Measurements from ENCODE around the gene RPRD1A. TPM values are rescaled to one million over a fixed set of nuclear protein-coding genes. Genes with fewer than 3 reads are reported as not detected.

RPRD1A gene
- total RNA-seq, 1 donor from 2014 or later: 35.5 TPM

GRCh38 chr18:35983147-35983546, 84.2 kb downstream of the RPRD1A start:
- Mint-ChIP-seq H3K36me3 (ENCODE audit: low read depth) (peaks cover 23% of the 10 kb centered on the region), H3K27ac (ENCODE audit: unreplicated experiment) (peak overlapping the region; percentile 65), H3K4me1 (ENCODE audit: low read depth) (peaks cover 12% of the 10 kb centered on the region), H3K9me3 (ENCODE audit: low read depth) (peaks cover 4% of the 10 kb centered on the region), H3K4me3 (ENCODE audit: unreplicated experiment) (no peak overlapping the region), H3K27me3 (ENCODE audit: low read depth) (no peaks in the 10 kb centered on the region)
- DNase-seq (ENCODE audit: low spot score): no peak
- TF ChIP-seq, protein P1, sequence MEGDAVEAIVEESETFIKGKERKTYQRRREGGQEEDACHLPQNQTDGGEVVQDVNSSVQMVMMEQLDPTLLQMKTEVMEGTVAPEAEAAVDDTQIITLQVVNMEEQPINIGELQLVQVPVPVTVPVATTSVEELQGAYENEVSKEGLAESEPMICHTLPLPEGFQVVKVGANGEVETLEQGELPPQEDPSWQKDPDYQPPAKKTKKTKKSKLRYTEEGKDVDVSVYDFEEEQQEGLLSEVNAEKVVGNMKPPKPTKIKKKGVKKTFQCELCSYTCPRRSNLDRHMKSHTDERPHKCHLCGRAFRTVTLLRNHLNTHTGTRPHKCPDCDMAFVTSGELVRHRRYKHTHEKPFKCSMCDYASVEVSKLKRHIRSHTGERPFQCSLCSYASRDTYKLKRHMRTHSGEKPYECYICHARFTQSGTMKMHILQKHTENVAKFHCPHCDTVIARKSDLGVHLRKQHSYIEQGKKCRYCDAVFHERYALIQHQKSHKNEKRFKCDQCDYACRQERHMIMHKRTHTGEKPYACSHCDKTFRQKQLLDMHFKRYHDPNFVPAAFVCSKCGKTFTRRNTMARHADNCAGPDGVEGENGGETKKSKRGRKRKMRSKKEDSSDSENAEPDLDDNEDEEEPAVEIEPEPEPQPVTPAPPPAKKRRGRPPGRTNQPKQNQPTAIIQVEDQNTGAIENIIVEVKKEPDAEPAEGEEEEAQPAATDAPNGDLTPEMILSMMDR (IDR thresholded peaks at IDR 0.05): no peak

- Mint-ChIP-seq H3K27ac (ENCODE audit: unreplicated experiment) (peak overlapping the region; percentile 71), H3K4me1 (ENCODE audit: low read depth) (peaks cover 12% of the 10 kb centered on the region), H3K4me3 (ENCODE audit: unreplicated experiment) (no peak overlapping the region), H3K9me3 (ENCODE audit: low read depth) (peaks cover 4% of the 10 kb centered on the region), H3K27me3 (ENCODE audit: low read depth) (no peaks in the 10 kb centered on the region), H3K36me3 (ENCODE audit: low read depth) (peaks cover 29% of the 10 kb centered on the region)
- no peak for DNase-seq (ENCODE audit: low spot score)
- TF ChIP-seq, protein P1 (IDR thresholded peaks at IDR 0.05): no peak
These were observed 84.8 kb downstream of the RPRD1A start for GRCh38 chr18:35982409-35983114.

DNA sequence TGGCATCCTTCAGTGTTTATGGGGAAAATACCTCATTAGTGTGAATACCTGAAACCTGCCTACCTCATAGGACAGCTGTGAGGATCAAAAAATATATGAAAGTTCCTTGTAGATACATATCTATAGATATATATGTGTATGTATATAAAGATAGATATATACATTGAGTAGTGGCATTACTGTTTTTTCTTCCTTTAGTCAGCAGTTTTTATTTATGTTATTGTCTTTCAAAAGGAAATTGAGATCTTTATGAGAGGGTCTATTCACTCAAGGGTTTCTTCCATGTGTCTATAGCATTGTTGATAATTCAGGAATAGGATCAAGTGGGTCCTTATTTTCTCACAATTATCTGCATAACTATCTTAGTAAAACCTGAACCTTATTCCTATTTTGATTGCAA, 88.2 kb downstream of the RPRD1A start:
- peaks cover 41% of the 10 kb centered on the region for H3K36me3 Mint-ChIP-seq (ENCODE audit: low read depth)
- TF ChIP-seq, protein P1 (IDR thresholded peaks at IDR 0.05): no peak
- H3K9me3 Mint-ChIP-seq (ENCODE audit: low read depth): peaks cover 4% of the 10 kb centered on the region

GRCh38 chr18:35974181-35974580, 93.2 kb downstream of the RPRD1A start:
- no peak for DNase-seq (ENCODE audit: low spot score)
- Mint-ChIP-seq H3K27me3 (ENCODE audit: low read depth) (no peaks in the 10 kb centered on the region), H3K9me3 (ENCODE audit: low read depth) (no peaks in the 10 kb centered on the region), H3K4me3 (ENCODE audit: unreplicated experiment) (peak overlapping the region; percentile 96), H3K27ac (ENCODE audit: unreplicated experiment) (peak overlapping the region; percentile 42), H3K36me3 (ENCODE audit: low read depth) (peaks cover 29% of the 10 kb centered on the region), H3K4me1 (ENCODE audit: low read depth) (peaks cover 30% of the 10 kb centered on the region)
- TF ChIP-seq, protein P1 (IDR thresholded peaks at IDR 0.05): no peak

More for the DNA sequence above, 88.2 kb downstream of the RPRD1A start:
- Mint-ChIP-seq H3K4me1 (ENCODE audit: low read depth) (peaks cover 16% of the 10 kb centered on the region), H3K27ac (ENCODE audit: unreplicated experiment) (no peak overlapping the region), H3K4me3 (ENCODE audit: unreplicated experiment) (no peak overlapping the region), H3K27me3 (ENCODE audit: low read depth) (no peaks in the 10 kb centered on the region)
- DNase-seq (ENCODE audit: low spot score): no peak

- H3K27me3 Mint-ChIP-seq (ENCODE audit: low read depth): no peaks in the 10 kb centered on the region
- no peak for DNase-seq (ENCODE audit: low spot score)
- peak overlapping the region; percentile 96 for H3K4me3 Mint-ChIP-seq (ENCODE audit: unreplicated experiment)
- peak overlapping the region; percentile 92 for H3K27ac Mint-ChIP-seq (ENCODE audit: unreplicated experiment)
- no peaks in the 10 kb centered on the region for H3K9me3 Mint-ChIP-seq (ENCODE audit: low read depth)
- peaks cover 26% of the 10 kb centered on the region for H3K36me3 Mint-ChIP-seq (ENCODE audit: low read depth)
- TF ChIP-seq, protein P1 (IDR thresholded peaks at IDR 0.05): no peak
- peaks cover 30% of the 10 kb centered on the region for H3K4me1 Mint-ChIP-seq (ENCODE audit: low read depth)
These were observed 93.7 kb downstream of the RPRD1A start for GRCh38 chr18:35973650-35974049.
